ENCODE measurements around the gene UCKL1. TPM values are rescaled to one million over a fixed set of nuclear protein-coding genes. Genes with fewer than 3 reads are reported as not detected.

The UCKL1 gene
- total RNA-seq, 1 experiment from 2014 or later: 55.1 TPM

GRCh38 chr20:63957690-63958441, 1.6 kb upstream of the UCKL1 start:
- CTCF ChIA-PET: no interaction called here
- Histone ChIP-seq H4K20me1 (ENCODE audit: insufficient read depth) (peaks cover 25% of the 10 kb centered on the region), H2AFZ (0 out of 2 replicates have a peak overlapping the region, but pooled peaks have one; percentile 67), H3K9me3 (ENCODE audit: insufficient read depth, low read depth) (no peaks in the 10 kb centered on the region), H3K4me2 (peak overlapping the region; percentile 79), H3K36me3 (ENCODE audit: low read depth) (no peaks in the 10 kb centered on the region), H3K79me2 (ENCODE audit: low read depth) (peaks cover 33% of the 10 kb centered on the region), H3K9me2 (ENCODE audit: insufficient read depth) (no peaks in the 10 kb centered on the region), H3K4me1 (replicated peaks; ENCODE audit: insufficient read depth) (peaks cover 26% of the 10 kb centered on the region; the same call in 1 of the 2 replicates), H3F3A (ENCODE audit: insufficient read depth, low read depth) (peaks cover 24% of the 10 kb centered on the region), H3K4me3 (peak overlapping the region; percentile 74), H3K27ac (peak overlapping the region; percentile 65), H3K27me3 (ENCODE audit: insufficient read depth, low read depth) (no peaks in the 10 kb centered on the region)
- intact Hi-C loops (cut with micrococcal nuclease; ENCODE audit: unreplicated experiment): loop anchor here (1.0 to 5.0 kb wide), 6 partner anchors 15 to 251 kb away; partner anchors contain the start of genes ARFRP1, DNAJC5, TCEA2 and TPD52L2
- TF ChIP-seq EZH2 (IDR thresholded peaks at IDR 0.05; ENCODE audit: low read depth) (no peak), CTCF (conservative IDR thresholded peaks at IDR 0.05) (no peak)
- BruUV-seq (replicated peaks): TSS peak; percentile 36
- DNase-seq: peak; percentile 73 to 93
- POLR2A ChIA-PET (ENCODE audit: unreplicated experiment): interaction anchor here (0.7 to 1.1 kb wide), 4 partner anchors 73 to 384 kb away, joined by 3 to 8 read pairs (median 4); partner anchors contain the start of gene HELZ2

- H4K20me1 ChIP-seq (ENCODE audit: insufficient read depth): peaks cover 32% of the 10 kb centered on the region
- POLR2A ChIA-PET (ENCODE audit: unreplicated experiment): interaction anchor here (0.7 to 1.1 kb wide), 5 partner anchors 72 to 418 kb away, joined by 3 to 8 read pairs (median 4); partner anchors contain the start of gene HELZ2
- peak overlapping the region; percentile 65 for H3K27ac ChIP-seq
- H3K27me3 ChIP-seq (ENCODE audit: insufficient read depth, low read depth): no peaks in the 10 kb centered on the region
- DNase-seq: peak; percentile 71 to 95
- no peaks in the 10 kb centered on the region for H3K36me3 ChIP-seq (ENCODE audit: low read depth)
- H3K4me1 ChIP-seq (replicated peaks; ENCODE audit: insufficient read depth): peaks cover 26% of the 10 kb centered on the region; the same call in 1 of the 2 replicates
- BruUV-seq (replicated peaks): TSS peak; percentile 66
- intact Hi-C loops (cut with micrococcal nuclease; ENCODE audit: unreplicated experiment): loop anchor here (1.0 to 5.0 kb wide), 6 partner anchors 16 to 250 kb away; partner anchors contain the start of genes ARFRP1, DNAJC5, TCEA2 and TPD52L2
- no peak; the same call in 1 of the 2 replicates for TF ChIP-seq CTCF (conservative IDR thresholded peaks at IDR 0.05)
- no peak for TF ChIP-seq EZH2 (IDR thresholded peaks at IDR 0.05; ENCODE audit: low read depth)
- H3K9me3 ChIP-seq (ENCODE audit: insufficient read depth, low read depth): no peaks in the 10 kb centered on the region
- CTCF ChIA-PET: interaction anchor here (0.5 kb wide), 1 partner anchor 197 kb away, joined by 3 read pairs; no protein-coding TSS in a partner anchor
- peak overlapping the region; percentile 74 for H3K4me3 ChIP-seq
- peaks cover 40% of the 10 kb centered on the region for H3K79me2 ChIP-seq (ENCODE audit: low read depth)
- peaks cover 24% of the 10 kb centered on the region for H3F3A ChIP-seq (ENCODE audit: insufficient read depth, low read depth)
- H2AFZ ChIP-seq: peak overlapping the region; percentile 67; the same call in 1 of the 2 replicates
- no peaks in the 10 kb centered on the region for H3K9me2 ChIP-seq (ENCODE audit: insufficient read depth)
- peak overlapping the region; percentile 79 for H3K4me2 ChIP-seq
Measured at GRCh38 chr20:63957004-63957689, 931 bp upstream of the UCKL1 start.

DNA sequence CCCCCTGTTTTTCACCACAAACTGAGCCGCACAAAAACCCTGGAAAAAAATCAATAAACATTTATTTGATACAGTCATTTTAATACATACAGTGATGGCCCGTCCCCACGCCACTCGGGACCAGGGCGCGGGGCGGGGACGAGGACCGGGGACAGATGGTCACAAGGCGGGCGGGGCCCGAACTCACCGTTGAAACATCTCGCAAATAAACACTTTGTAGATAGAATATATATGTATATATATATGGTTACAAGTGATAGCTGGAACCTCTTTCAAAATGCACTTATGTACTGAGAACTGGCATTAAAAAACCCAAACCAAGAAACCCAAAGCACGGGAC, 418 bp upstream of the UCKL1 start:
- H3F3A ChIP-seq (ENCODE audit: insufficient read depth, low read depth): peaks cover 24% of the 10 kb centered on the region
- no peaks in the 10 kb centered on the region for H3K36me3 ChIP-seq (ENCODE audit: low read depth)
- POLR2A ChIA-PET (ENCODE audit: unreplicated experiment): interaction anchor here (0.6 to 0.8 kb wide), 3 partner anchors 25 to 417 kb away, joined by 4 to 7 read pairs (median 4); partner anchors contain the start of genes ARFRP1 and ZGPAT
- H3K27ac ChIP-seq: peak overlapping the region; percentile 65
- CTCF ChIA-PET: interaction anchor here (0.5 kb wide), 1 partner anchor 197 kb away, joined by 3 read pairs; no protein-coding TSS in a partner anchor
- peaks cover 45% of the 10 kb centered on the region for H3K79me2 ChIP-seq (ENCODE audit: low read depth)
- H2AFZ ChIP-seq: peak overlapping the region; percentile 67; the same call in 1 of the 2 replicates
- no peaks in the 10 kb centered on the region for H3K9me2 ChIP-seq (ENCODE audit: insufficient read depth)
- intact Hi-C loops (cut with micrococcal nuclease; ENCODE audit: unreplicated experiment): loop anchor here (1.0 to 5.0 kb wide), 7 partner anchors 16 to 418 kb away; partner anchors contain the start of genes ARFRP1, DNAJC5, TCEA2 and TPD52L2
- DNase-seq: no peak
- peaks cover 36% of the 10 kb centered on the region for H4K20me1 ChIP-seq (ENCODE audit: insufficient read depth)
- peak overlapping the region; percentile 74 for H3K4me3 ChIP-seq
- no TSS peak for BruUV-seq (replicated peaks)
- H3K4me2 ChIP-seq: peak overlapping the region; percentile 79
- H3K9me3 ChIP-seq (ENCODE audit: insufficient read depth, low read depth): no peaks in the 10 kb centered on the region
- no peaks in the 10 kb centered on the region for H3K27me3 ChIP-seq (ENCODE audit: insufficient read depth, low read depth)
- peaks cover 26% of the 10 kb centered on the region; the same call in 1 of the 2 replicates for H3K4me1 ChIP-seq (replicated peaks; ENCODE audit: insufficient read depth)
- TF ChIP-seq EZH2 (IDR thresholded peaks at IDR 0.05; ENCODE audit: low read depth) (no peak), CTCF (conservative IDR thresholded peaks at IDR 0.05) (no peak)

Measured in PC-9 (cell line).